SJSA1 (cell line): Measurements from ENCODE around the gene SMARCAD1. TPM values are rescaled to one million over a fixed set of nuclear protein-coding genes. Genes with fewer than 3 reads are reported as not detected.
"Not testable (repeated sequence)": the region's sequence is repeated elsewhere in the genome, so short reads cannot be mapped to it uniquely, and the experiment has no call there.

Experiments
- DNase-seq, 2 experiments: peaks; one replicate each; pipeline ENCODE4 v3.0.0-alpha.2; 2015 to 2020; ENCODE audit warnings: low spot score in 2 of 2, low read depth in 1 of 2
- H3K27ac ChIP-seq: fragments of 250-450 bp; sonication (Bioruptor Pico); 2 replicates; pipeline ENCODE4 v1.5.1; 2020; ENCODE audit warnings: mild to moderate bottlenecking, moderate library complexity
- H3K27me3 ChIP-seq: fragments of 250-450 bp; sonication (Bioruptor Pico); replicated peaks from 2 replicates; pipeline ENCODE4 v1.5.1; 2020; ENCODE audit warnings: mild to moderate bottlenecking, moderate library complexity
- H3K36me3 ChIP-seq: fragments of 250-450 bp; sonication (Bioruptor Pico); 2 replicates; pipeline ENCODE4 v1.5.1; 2020; ENCODE audit warnings: mild to moderate bottlenecking
- H3K4me1 ChIP-seq: fragments of 250-450 bp; sonication (Bioruptor Pico); replicated peaks from 2 replicates; pipeline ENCODE4 v1.6.1; 2021; ENCODE audit warnings: mild to moderate bottlenecking
- H3K4me3 ChIP-seq: fragments of 250-450 bp; sonication (Bioruptor Pico); 2 replicates; pipeline ENCODE4 v1.5.1; 2020; ENCODE audit warnings: mild to moderate bottlenecking
- H3K9me3 ChIP-seq: fragments of 250-450 bp; sonication (Bioruptor Pico); replicated peaks from 2 replicates; pipeline ENCODE4 v1.5.1; 2020; ENCODE audit warnings: mild to moderate bottlenecking
- total RNA-seq: library from RNA; depleted of rRNA; stranded (reverse); fragments of >200 nt; shearing (Covaris generic); gene quantifications from 2 replicates; pipeline ENCODE4 v1.2.3, GENCODE V29; 2014

The SMARCAD1 gene
- total RNA-seq, 1 experiment from 2014 or later = 34.8 TPM

DNA sequence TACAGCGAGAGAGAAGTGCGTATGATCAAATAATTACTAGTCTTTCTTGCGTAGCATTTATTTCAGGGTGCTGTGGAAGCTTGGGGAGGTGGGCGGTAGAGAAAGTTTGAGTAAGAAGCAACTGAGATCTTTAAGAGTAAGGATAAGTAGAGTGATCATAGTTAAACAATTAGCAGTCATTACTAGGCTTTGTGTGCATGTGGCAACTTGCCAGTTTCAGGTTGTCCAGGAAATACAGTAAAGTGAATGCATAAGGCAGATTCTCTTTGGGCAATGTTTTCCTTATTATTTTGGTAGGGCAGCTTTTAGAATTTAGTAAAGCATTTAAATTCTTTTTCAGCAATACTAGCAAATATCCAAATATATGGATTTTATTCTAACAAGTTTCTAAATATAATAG is 78.0 kb downstream of the SMARCAD1 start:
- no peak for DNase-seq
- Histone ChIP-seq H3K36me3 (peaks cover 42% of the 10 kb centered on the region), H3K27ac (no peak overlapping the region), H3K4me1 (no peaks in the 10 kb centered on the region), H3K4me3 (no peak overlapping the region), H3K9me3 (no peaks in the 10 kb centered on the region), H3K27me3 (no peaks in the 10 kb centered on the region)

DNA sequence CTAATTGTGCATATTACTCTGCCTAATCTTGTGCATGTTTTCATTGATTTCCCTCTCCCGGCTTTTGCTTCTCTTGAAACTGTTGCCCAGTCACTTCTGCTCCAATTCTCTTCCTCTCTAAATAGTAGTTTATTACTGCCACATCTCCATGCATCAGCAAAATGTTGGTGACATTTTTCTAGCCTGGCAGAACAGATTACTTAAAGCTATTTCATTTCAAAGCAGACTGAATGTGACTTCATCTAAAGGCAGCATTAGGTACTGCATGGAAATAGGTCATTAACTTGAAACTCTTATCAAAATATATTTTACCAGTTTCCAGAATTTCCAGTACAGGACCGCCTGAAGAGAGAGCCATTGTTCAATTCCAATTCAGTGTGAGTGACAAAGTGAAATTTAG is 82.6 kb downstream of the SMARCAD1 start:
- peaks cover 23% of the 10 kb centered on the region for H3K36me3 ChIP-seq
- no peak overlapping the region for H3K27ac ChIP-seq
- H3K27me3 ChIP-seq = no peaks in the 10 kb centered on the region
- no peaks in the 10 kb centered on the region for H3K9me3 ChIP-seq
- no peak for DNase-seq
- H3K4me1 ChIP-seq = no peaks in the 10 kb centered on the region
- no peak overlapping the region for H3K4me3 ChIP-seq

- not testable (repeated sequence) for DNase-seq, H3K9me3 ChIP-seq, H3K27me3 ChIP-seq
Observed at GRCh38 chr4:94293981-94294380, 86.3 kb downstream of the SMARCAD1 start.

GRCh38 chr4:94295473-94295872 is 87.8 kb downstream of the SMARCAD1 start:
- not testable (repeated sequence) for DNase-seq, H3K27me3 ChIP-seq, H3K36me3 ChIP-seq, H3K9me3 ChIP-seq, H3K4me3 ChIP-seq, H3K27ac ChIP-seq, H3K4me1 ChIP-seq

More at GRCh38 chr4:94293981-94294380, 86.3 kb downstream of the SMARCAD1 start:
- not testable (repeated sequence) for H3K4me1 ChIP-seq, H3K4me3 ChIP-seq, H3K27ac ChIP-seq, H3K36me3 ChIP-seq

- no peaks in the 10 kb centered on the region for H3K27me3 ChIP-seq
- no peak for DNase-seq
- H3K4me3 ChIP-seq = no peak overlapping the region
- no peaks in the 10 kb centered on the region for H3K4me1 ChIP-seq
- no peak overlapping the region for H3K27ac ChIP-seq
- no peaks in the 10 kb centered on the region for H3K9me3 ChIP-seq
- no peaks in the 10 kb centered on the region for H3K36me3 ChIP-seq
Observed at GRCh38 chr4:94298725-94299252, 91.1 kb downstream of the SMARCAD1 start.

- Histone ChIP-seq H3K9me3 (no peaks in the 10 kb centered on the region), H3K27me3 (no peaks in the 10 kb centered on the region), H3K4me3 (no peak overlapping the region), H3K27ac (no peak overlapping the region), H3K36me3 (no peaks in the 10 kb centered on the region), H3K4me1 (peaks cover 12% of the 10 kb centered on the region)
- DNase-seq = no peak
Observed at GRCh38 chr4:94302191-94302590, 94.5 kb downstream of the SMARCAD1 start.

DNA sequence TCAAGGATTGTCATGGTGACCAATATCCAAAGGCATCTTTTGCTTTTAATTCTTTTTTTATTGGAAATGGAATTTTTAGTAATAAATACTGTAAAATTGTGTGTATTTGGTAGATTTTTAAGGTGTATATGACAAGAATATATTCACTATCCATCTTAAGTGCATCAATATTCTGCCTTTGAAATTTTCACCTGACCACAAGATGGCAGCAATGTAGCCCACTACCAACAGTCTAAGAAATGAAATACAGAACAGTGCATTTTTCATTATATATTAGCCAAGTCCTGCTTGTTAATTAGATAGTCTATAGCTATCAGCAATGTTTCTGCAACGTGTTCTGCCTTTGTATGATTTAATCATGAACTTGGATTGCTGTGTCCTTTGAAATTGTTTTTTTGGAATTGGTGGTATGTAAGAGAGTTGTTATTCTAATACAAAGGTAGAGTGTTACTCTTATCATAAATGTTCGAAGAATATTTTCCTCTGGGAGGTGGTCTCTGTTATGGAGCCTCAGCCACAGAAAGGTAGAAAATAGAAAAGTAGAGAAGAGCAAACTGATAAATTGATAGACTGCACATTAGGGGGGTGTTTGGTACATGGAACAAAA is 96.8 kb downstream of the SMARCAD1 start:
- DNase-seq = peak in 1 of 2 experiments; percentile 21
- Histone ChIP-seq H3K4me1 (peaks cover 12% of the 10 kb centered on the region), H3K4me3 (no peak overlapping the region), H3K9me3 (no peaks in the 10 kb centered on the region), H3K27me3 (no peaks in the 10 kb centered on the region), H3K27ac (no peak overlapping the region), H3K36me3 (no peaks in the 10 kb centered on the region)

DNA sequence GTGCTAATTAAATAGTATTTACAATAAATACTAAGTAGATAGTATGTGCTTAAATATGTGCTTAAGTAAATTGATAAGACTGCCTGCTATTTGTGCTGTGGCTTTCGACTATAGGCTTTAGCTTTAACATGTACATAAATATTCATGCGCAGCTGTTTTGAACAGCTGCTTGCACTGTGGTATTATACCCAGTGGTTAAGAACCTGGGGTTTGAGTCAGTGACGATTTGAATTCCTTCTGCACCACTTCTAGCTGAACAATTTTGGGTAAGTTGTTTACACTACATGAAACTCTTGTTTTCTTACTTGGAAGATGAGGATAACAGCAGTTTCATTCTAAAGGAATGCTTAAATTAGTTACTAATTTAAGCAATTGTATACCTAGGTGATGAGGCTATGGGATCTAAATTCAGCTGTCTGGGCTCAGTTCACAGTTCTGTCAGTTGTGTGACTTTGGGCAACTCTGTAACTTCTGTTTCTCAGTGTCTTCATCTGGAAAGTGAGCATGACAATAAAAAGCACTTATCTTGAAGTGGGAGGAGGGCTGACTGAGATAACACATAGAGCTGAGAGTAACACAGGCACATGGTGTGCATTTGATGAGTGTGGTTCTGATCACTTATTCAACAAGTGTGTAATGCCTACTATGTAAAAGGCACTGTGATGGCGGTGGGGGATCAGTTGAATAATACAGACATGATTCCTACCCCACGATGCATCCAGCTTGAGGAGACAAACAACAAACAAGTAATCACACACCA is 98.0 kb downstream of the SMARCAD1 start:
- no peaks in the 10 kb centered on the region for H3K36me3 ChIP-seq
- peaks cover 12% of the 10 kb centered on the region for H3K4me1 ChIP-seq
- no peaks in the 10 kb centered on the region for H3K9me3 ChIP-seq
- no peaks in the 10 kb centered on the region for H3K27me3 ChIP-seq
- H3K4me3 ChIP-seq = no peak overlapping the region
- DNase-seq = peak in 1 of 2 experiments; percentile 5
- H3K27ac ChIP-seq = no peak overlapping the region

- Histone ChIP-seq H3K9me3 (no peaks in the 10 kb centered on the region), H3K27me3 (no peaks in the 10 kb centered on the region), H3K4me3 (no peak overlapping the region), H3K4me1 (peaks cover 12% of the 10 kb centered on the region), H3K27ac (no peak overlapping the region), H3K36me3 (no peaks in the 10 kb centered on the region)
- no peak for DNase-seq
Observed at GRCh38 chr4:94306713-94307112, 99.0 kb downstream of the SMARCAD1 start.

GRCh38 chr4:94307231-94307871 is 99.7 kb downstream of the SMARCAD1 start:
- DNase-seq = no peak
- Histone ChIP-seq H3K4me3 (no peak overlapping the region), H3K27me3 (no peaks in the 10 kb centered on the region), H3K36me3 (no peaks in the 10 kb centered on the region), H3K4me1 (peaks cover 12% of the 10 kb centered on the region), H3K27ac (no peak overlapping the region), H3K9me3 (no peaks in the 10 kb centered on the region)

GRCh38 chr4:94319927-94320326 is 112.3 kb downstream of the SMARCAD1 start:
- H3K27ac ChIP-seq, H3K9me3 ChIP-seq, DNase-seq, H3K4me1 ChIP-seq, H3K27me3 ChIP-seq, H3K4me3 ChIP-seq, H3K36me3 ChIP-seq: not testable (repeated sequence)

GRCh38 chr4:94325835-94326234 is 118.2 kb downstream of the SMARCAD1 start:
- Histone ChIP-seq H3K27ac (no peak overlapping the region), H3K36me3 (no peaks in the 10 kb centered on the region), H3K9me3 (0 out of 2 replicates have a peak, but pooled peaks cover 5% of the 10 kb centered on the region), H3K27me3 (no peaks in the 10 kb centered on the region), H3K4me1 (no peaks in the 10 kb centered on the region), H3K4me3 (no peak overlapping the region)
- DNase-seq = no peak

GRCh38 chr4:94329933-94330332 is 122.3 kb downstream of the SMARCAD1 start:
- H3K4me3 ChIP-seq = no peak overlapping the region
- H3K9me3 ChIP-seq = 0 out of 2 replicates have a peak, but pooled peaks cover 5% of the 10 kb centered on the region
- H3K4me1 ChIP-seq = no peaks in the 10 kb centered on the region
- no peak for DNase-seq
- no peaks in the 10 kb centered on the region for H3K27me3 ChIP-seq
- H3K36me3 ChIP-seq = no peaks in the 10 kb centered on the region
- H3K27ac ChIP-seq = no peak overlapping the region

DNA sequence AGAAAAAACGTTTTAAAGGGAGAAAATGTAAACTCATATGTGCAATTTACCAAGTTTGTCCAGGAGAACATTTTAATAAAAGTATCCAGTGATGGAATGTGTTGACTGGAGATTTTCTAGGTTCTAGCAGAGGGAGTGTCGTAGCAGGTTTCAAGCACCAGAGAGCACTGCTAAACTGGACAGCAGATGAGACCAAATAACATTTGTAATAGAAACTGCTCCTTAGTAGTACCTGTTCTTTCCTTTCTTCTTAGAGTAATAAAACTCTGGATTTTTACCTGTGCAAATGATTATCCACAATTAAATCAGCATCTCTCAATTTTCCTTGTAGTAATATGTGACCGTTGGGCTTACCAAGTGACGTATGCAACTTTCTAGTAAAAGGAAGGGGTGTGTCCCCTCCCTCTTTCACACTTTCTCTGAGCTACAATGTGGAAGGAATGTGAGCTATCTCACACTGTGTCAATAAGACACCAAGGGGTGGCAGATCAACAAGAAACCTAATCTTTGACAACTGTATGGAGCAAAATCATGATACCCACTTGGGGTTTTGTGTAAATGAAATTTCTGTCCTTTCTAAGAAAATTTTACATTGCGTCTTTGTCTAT is 125.4 kb downstream of the SMARCAD1 start:
- no peak overlapping the region for H3K27ac ChIP-seq
- H3K36me3 ChIP-seq = no peaks in the 10 kb centered on the region
- H3K4me3 ChIP-seq = no peak overlapping the region
- H3K27me3 ChIP-seq = no peaks in the 10 kb centered on the region
- no peak for DNase-seq
- no peaks in the 10 kb centered on the region for H3K4me1 ChIP-seq
- no peaks in the 10 kb centered on the region for H3K9me3 ChIP-seq
